NCI-H128 (cell line): Measurements from ENCODE around the gene FGD4.
"Not testable (repeated sequence)": the region's sequence is repeated elsewhere in the genome, so short reads cannot be mapped to it uniquely, and the experiment has no call there.

Source experiments
- DNase-seq: peaks from one replicate; lab custom pipeline; 2025; ENCODE audit not compliant: unreplicated experiment; lab: John Stamatoyannopoulos, UW

The FGD4 gene

GRCh38 chr12:32489070-32489469 lies 89.7 kb downstream of the FGD4 start:
- DNase-seq: no peak

- DNase-seq: no peak
These were observed 91.4 kb downstream of the FGD4 start for GRCh38 chr12:32490801-32491200.

DNA sequence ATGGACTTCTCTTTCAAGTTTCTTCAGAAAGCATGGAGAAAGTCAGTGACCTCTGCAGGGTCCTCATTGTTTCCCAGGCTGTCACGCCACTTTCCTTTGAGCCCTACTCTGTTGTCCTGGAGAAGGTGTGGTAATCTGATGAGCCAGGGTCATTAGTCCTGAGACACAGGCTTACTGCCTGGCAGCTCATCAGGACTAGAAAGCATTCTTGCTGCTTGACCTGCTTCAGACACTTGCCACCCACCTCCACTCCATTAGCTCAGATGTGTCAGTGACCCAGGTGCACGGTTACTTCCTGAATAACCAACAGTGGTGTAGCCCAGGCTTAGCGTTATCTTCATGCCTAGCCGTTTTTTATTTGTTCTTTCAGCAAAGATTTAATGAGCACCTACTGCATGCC lies 93.9 kb downstream of the FGD4 start:
- no peak for DNase-seq

- no peak for DNase-seq
These were observed 95.3 kb downstream of the FGD4 start for GRCh38 chr12:32494656-32495055.

- DNase-seq: no peak
These were observed 97.6 kb downstream of the FGD4 start for GRCh38 chr12:32496946-32497345.

DNA sequence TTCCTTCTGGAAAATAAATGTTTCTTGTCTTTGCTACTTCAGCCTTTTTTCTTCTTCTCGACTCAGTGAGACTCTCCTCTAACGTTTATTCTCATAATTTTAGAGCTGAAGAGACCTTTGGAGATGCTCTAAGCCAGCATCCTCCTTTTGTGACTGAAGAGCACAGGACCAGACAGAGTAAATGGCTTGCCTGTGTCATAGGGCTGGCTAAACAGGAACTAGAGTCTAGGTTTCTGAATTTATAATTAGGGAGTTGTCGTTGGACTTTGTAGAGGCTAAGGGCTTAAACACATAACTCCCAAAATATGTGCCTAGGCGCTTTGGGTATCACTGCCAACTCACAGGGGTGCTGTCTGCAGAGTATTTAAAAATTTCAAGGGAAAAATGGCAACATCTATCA lies 98.5 kb downstream of the FGD4 start:
- DNase-seq: no peak

- no peak for DNase-seq
These were observed 99.7 kb downstream of the FGD4 start for GRCh38 chr12:32499048-32499447.

DNA sequence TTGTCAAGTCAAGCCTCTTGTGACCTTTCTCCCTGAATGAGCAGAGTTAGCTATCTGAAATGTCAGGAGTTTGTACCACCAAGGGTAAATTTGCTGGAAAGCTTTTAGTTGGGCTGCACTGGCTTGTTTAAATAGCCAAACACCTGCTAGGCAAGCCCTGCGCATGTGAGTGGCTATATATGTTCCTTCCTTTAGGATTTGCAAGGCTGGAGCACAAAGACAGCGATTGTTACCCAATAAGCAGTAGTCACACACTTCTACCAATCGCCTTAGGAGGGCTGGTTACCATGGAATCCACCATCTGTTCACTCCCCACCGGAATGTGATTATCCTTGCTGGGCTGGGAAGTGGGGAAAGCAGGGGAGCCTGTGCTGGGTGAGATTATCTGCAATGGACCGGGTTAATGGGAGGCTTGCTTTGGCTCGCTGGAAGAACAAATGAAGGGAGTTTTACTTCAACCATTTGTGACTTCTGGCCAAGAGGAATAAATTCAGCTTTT lies 102.5 kb downstream of the FGD4 start:
- DNase-seq: peak; percentile 64

GRCh38 chr12:32502693-32503502 lies 103.5 kb downstream of the FGD4 start:
- DNase-seq: no peak

GRCh38 chr12:32503730-32504129 lies 104.4 kb downstream of the FGD4 start:
- no peak for DNase-seq

DNA sequence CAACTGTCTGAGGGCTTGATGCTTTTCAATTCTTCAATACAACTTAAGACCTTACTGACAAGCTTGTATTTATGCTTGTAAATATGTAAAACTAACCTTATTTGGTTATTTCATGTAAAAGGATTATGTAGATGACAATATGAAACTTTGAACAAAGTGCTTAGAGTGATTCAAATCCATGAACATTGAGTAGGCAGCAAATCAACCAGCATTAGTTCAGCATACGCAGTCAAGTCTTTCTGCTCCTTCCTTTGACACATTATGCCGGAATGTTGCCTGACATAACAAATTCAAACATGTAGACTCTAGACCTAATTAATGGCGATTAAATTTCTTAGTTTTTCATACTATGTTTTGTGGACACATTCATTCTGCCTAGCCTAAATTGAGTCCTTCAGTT lies 105.2 kb downstream of the FGD4 start:
- DNase-seq: no peak

- DNase-seq: no peak
These were observed 105.9 kb downstream of the FGD4 start for GRCh38 chr12:32505067-32505945.

GRCh38 chr12:32507096-32507941 lies 108.0 kb downstream of the FGD4 start:
- not testable (repeated sequence) for DNase-seq

GRCh38 chr12:32507942-32508320 lies 108.6 kb downstream of the FGD4 start:
- DNase-seq: no peak

GRCh38 chr12:32508626-32509025 lies 109.3 kb downstream of the FGD4 start:
- DNase-seq: no peak

- DNase-seq: no peak
These were observed 110.2 kb downstream of the FGD4 start for GRCh38 chr12:32509328-32510091.

DNA sequence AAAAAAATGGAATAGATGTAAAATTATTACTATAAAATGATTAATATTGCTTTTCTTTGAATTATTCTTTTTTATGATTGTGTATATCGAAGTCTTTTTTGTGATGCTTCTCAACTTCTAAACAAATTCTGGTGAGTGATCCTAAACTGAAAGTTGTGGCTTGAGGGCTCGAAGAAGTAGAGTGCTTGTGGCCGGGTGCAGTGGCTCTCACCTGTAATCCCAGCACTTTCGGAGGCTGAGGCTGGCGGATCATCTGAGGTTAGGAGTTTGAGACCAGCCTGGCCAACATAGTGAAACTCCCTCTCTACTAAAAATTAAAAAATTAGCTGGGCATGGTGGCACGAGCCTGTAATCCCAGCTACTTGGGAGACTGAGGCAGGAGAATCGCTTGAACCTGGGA lies 112.6 kb downstream of the FGD4 start:
- DNase-seq: not testable (repeated sequence)

- no peak for DNase-seq
These were observed 113.0 kb downstream of the FGD4 start for GRCh38 chr12:32512379-32512778.

GRCh38 chr12:32512910-32513309 lies 113.6 kb downstream of the FGD4 start:
- DNase-seq: no peak

GRCh38 chr12:32515137-32515873 lies 115.9 kb downstream of the FGD4 start:
- DNase-seq: no peak
